Measurements from ENCODE around the gene RPN2. TPM values are rescaled to one million over a fixed set of nuclear protein-coding genes. Genes with fewer than 3 reads are reported as not detected.

Gene RPN2
- total RNA-seq, 1 donor from 2014 or later: 206 TPM

Other genes starting within 250 kb of the RPN2 start
- gene SAMHD1, start 227.6 kb upstream of the RPN2 start, total RNA-seq: 80.2 TPM
- gene RBL1, start 83.3 kb upstream of the RPN2 start, total RNA-seq: 4.6 TPM
- gene MROH8, start 218 bp downstream of the RPN2 start, total RNA-seq: 1.8 TPM
- not detected for gene GHRH, start 82.5 kb downstream of the RPN2 start, total RNA-seq
- 51.6 TPM for gene MANBAL, start 110.3 kb downstream of the RPN2 start, total RNA-seq
- gene SRC, start 166.8 kb downstream of the RPN2 start, total RNA-seq: 210 TPM